Cardiac fibroblast (primary cell): ENCODE measurements around the gene BAZ2B.
"Not testable (repeated sequence)": the region's sequence is repeated elsewhere in the genome, so short reads cannot be mapped to it uniquely, and the experiment has no call there.

Source experiments
- DNase-seq, 2 donors: peaks; one replicate each; pipeline versions ENCODE4 v3.0.0 to v3.0.0-alpha.2; 2010; ENCODE audit warnings: low read depth in 2 of 2
- H3K4me3 ChIP-seq, 2 donors: replicated peaks in 1 of 2; 1 replicate in 1 of 2; 2 replicates in 1 of 2; pipeline ENCODE4 v1.5.1; 2011; ENCODE audit warnings: low read depth in 2 of 2, low read length in 2 of 2, mild to moderate bottlenecking in 2 of 2, moderate library complexity in 1 of 2
- CTCF ChIP-seq: IDR thresholded peaks from one replicate; pipeline ENCODE4 v1.5.1; 2011; ENCODE audit warnings: low read depth, mild to moderate bottlenecking, low read length, inconsistent platforms

The BAZ2B gene

GRCh38 chr2:159637240-159637639 is 20.9 kb upstream of the BAZ2B start:
- H3K4me3 ChIP-seq = no peak overlapping the region
- no peak for DNase-seq
- TF ChIP-seq CTCF = no peak

- peak in 1 of 2 donors; percentile 33 for DNase-seq
- TF ChIP-seq CTCF = no peak
- no peak overlapping the region for H3K4me3 ChIP-seq
These were observed 18.9 kb upstream of the BAZ2B start for GRCh38 chr2:159635006-159635789.

- no peak for DNase-seq
- no peak overlapping the region for H3K4me3 ChIP-seq
- TF ChIP-seq CTCF = no peak
These were observed 16.9 kb upstream of the BAZ2B start for GRCh38 chr2:159633219-159633618.

- H3K4me3 ChIP-seq, DNase-seq: not testable (repeated sequence)
These were observed 9.3 kb upstream of the BAZ2B start for GRCh38 chr2:159625628-159626027.

- no peak for DNase-seq
- TF ChIP-seq CTCF = no peak
These were observed 7.1 kb upstream of the BAZ2B start for GRCh38 chr2:159623436-159623835.

GRCh38 chr2:159622966-159623365 is 6.6 kb upstream of the BAZ2B start:
- H3K4me3 ChIP-seq = no peak overlapping the region
- TF ChIP-seq CTCF = no peak
- no peak for DNase-seq

More at GRCh38 chr2:159623436-159623835, 7.1 kb upstream of the BAZ2B start:
- H3K4me3 ChIP-seq = no peak overlapping the region

GRCh38 chr2:159620796-159621195 is 4.4 kb upstream of the BAZ2B start:
- TF ChIP-seq CTCF = no peak
- DNase-seq = no peak
- no peak overlapping the region for H3K4me3 ChIP-seq
